Neural progenitor cell (in vitro differentiated cells): ENCODE results near the gene CACNA1C.

Source experiments
- CTCF ChIP-seq: fragments of 200-600 bp; sonication (generic); IDR thresholded peaks from 2 replicates; pipeline ENCODE4 v1.5.1; 2017; ENCODE audit warnings: antibody characterized with exemption, mild to moderate bottlenecking
- EZH2 ChIP-seq: fragments of 200-600 bp; sonication (generic); IDR thresholded peaks from 2 replicates; pipeline ENCODE4 v1.6.1; 2017; ENCODE audit warnings: antibody characterized with exemption, mild to moderate bottlenecking, moderate library complexity
- EZH2phosphoT487 ChIP-seq: fragments of 200-600 bp; sonication (generic); IDR thresholded peaks from 2 replicates; pipeline ENCODE4 v1.6.1; 2017; ENCODE audit warnings: antibody characterized with exemption

GRCh38 chr12:2375871-2376270 lies 323.1 kb downstream of the CACNA1C start:
- TF ChIP-seq CTCF: no peak
- TF ChIP-seq EZH2phosphoT487: no peak
- TF ChIP-seq EZH2: no peak
